Spleen (tissue), 11 donors: Measurements from ENCODE around the gene AOX1. TPM values are rescaled to one million over a fixed set of nuclear protein-coding genes. Genes with fewer than 3 reads are reported as not detected.

Experiments
- DNase-seq: peaks from one replicate; pipeline ENCODE4 v3.0.0-alpha.2; 2020
- H3K27ac ChIP-seq, 8 donors: fragments of 200-600 bp; sonication (generic) in 7 of 8; 1 replicate in 4 of 8; 2 replicates in 4 of 8; pipeline versions ENCODE4 v1.5.0 to v1.8.0; 2016 to 2021; ENCODE audit warnings: inconsistent platforms in 4 of 8, mild to moderate bottlenecking in 4 of 8, moderate library complexity in 1 of 8
- H3K27me3 ChIP-seq, 7 donors: fragments of 200-600 bp; sonication (generic) in 6 of 7; replicated peaks in 1 of 7; 1 replicate in 4 of 7; 2 replicates in 3 of 7; pipeline versions ENCODE4 v1.5.0 to v1.8.0; 2016 to 2021; ENCODE audit warnings: inconsistent platforms in 3 of 7, mild to moderate bottlenecking in 1 of 7
- H3K36me3 ChIP-seq, 6 donors: fragments of 200-600 bp; sonication (generic) in 5 of 6; 1 replicate in 4 of 6; 2 replicates in 2 of 6; pipeline versions ENCODE4 v1.5.0 to v1.8.0; 2016 to 2021; ENCODE audit warnings: inconsistent platforms in 2 of 6
- H3K4me1 ChIP-seq, 6 donors: fragments of 200-600 bp; sonication (generic) in 5 of 6; 1 replicate in 3 of 6; 2 replicates in 3 of 6; pipeline versions ENCODE4 v1.5.0 to v1.8.0; 2016 to 2021; ENCODE audit warnings: inconsistent platforms in 3 of 6
- H3K4me3 ChIP-seq, 8 donors: fragments of 200-600 bp; sonication (generic) in 7 of 8; 1 replicate in 4 of 8; 2 replicates in 4 of 8; pipeline versions ENCODE4 v1.5.0 to v1.8.0; 2016 to 2021; ENCODE audit warnings: inconsistent platforms in 4 of 8, mild to moderate bottlenecking in 4 of 8, moderate library complexity in 2 of 8
- H3K9me3 ChIP-seq, 8 donors: fragments of 200-600 bp; sonication (generic) in 7 of 8; 1 replicate in 4 of 8; 2 replicates in 4 of 8; pipeline versions ENCODE4 v1.5.0 to v1.8.0; 2016 to 2021; ENCODE audit warnings: inconsistent platforms in 4 of 8
- POLR2A ChIP-seq, 3 donors: fragments of 450-650 bp; IDR thresholded peaks; one replicate each; pipeline ENCODE4 v1.5.1; 2017; ENCODE audit warnings: antibody characterized with exemption in 3 of 3, mild to moderate bottlenecking in 1 of 3
- POLR2AphosphoS5 ChIP-seq, 3 donors: sonication (generic); formaldehyde crosslinking; IDR thresholded peaks; one replicate each; pipeline ENCODE4 v1.5.1; 2017; ENCODE audit warnings: antibody characterized with exemption in 3 of 3
- WGBS, 5 donors: extraction: QIAGEN DNeasy Blood & Tissue Kit in 3 of 5; methylation state at CpG; one replicate each; pipeline versions ENCODE4 v1.1.5 to v1.1.7; 2013 to 2018; 5-methylcytosine and 5-hydroxymethylcytosine counted together
- intact Hi-C: fragments of 100-400 bp; cut with DNase I; formaldehyde crosslinking; loops from one replicate; pipeline ENCODE4 v1.15.0; 2023; ENCODE audit warnings: low total_unique reads
- polyA plus RNA-seq, 3 donors: library from polyadenylated mRNA; stranded (reverse); fragments of 200-250 nt; gene quantifications; one replicate each; pipeline ENCODE4 v1.2.1, GENCODE V29; 2013
- total RNA-seq, 7 donors: library from RNA; depleted of rRNA in 3 of 7; stranded (reverse); fragments of >200 nt in 3 of 7; fragmentation: NEBNext Ultra II Directional in 4 of 7; extraction: Animal tissue kit (Norgen Biotek cat#: 25700) in 4 of 7; gene quantifications; one replicate each; pipeline versions ENCODE4 v1.1.0 to v1.2.1, GENCODE V29; 2016 to 2021
- TF ChIP-seq, protein P1 (sequence below), 11 experiments: fragments of 200-600 bp in 7 of 11; fragments of 450-650 bp in 4 of 11; sonication (generic) in 4 of 11; IDR thresholded peaks in 8 of 11; conservative IDR thresholded peaks in 3 of 11; 1 replicate in 7 of 11; 2 replicates in 4 of 11; pipeline versions ENCODE4 v1.4.0 to v1.8.0; 2016 to 2021; ENCODE audit warnings: antibody characterized with exemption in 11 of 11, inconsistent platforms in 4 of 11, mild to moderate bottlenecking in 1 of 11
- donor health status: healthy with polysubstance abuse.
- donor health status: DM: no; HTN: no; CAD: no; lungs with moderate emphysema.
- donor health status: DM: no; HTN: no; CAD: no.
- donor health status: Bipolar disorder and iron deficiency.
- donor health status: healthy.
- donor health status: DM: no; HTN: no; CAD: no.
- donor health status: DM: yes; HTN: yes; CAD: no.

The AOX1 gene
- total and polyA plus RNA-seq, 10 donors: 1.3 to 14.6 (median 5.8) TPM

DNA sequence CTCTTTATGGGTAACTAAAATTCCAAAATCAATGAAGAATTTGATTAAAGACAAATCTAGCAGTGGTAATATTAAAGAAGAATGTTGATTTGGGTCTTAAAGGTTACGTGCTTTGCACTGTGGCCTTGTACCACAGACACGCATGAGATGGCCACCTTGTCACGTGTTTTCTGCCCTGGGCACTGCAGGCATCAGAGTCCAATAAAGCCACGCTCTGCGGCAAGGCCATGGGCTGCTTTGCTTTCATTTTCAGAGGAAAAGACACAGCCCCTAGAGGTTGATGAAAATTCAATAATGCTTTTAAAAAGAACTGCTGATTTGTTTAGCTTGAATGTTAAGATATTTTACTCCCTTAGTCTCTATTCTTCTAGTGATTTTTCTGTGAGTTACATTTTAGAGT, 30.4 kb downstream of the AOX1 start:
- DNase-seq: no peak
- Histone ChIP-seq H3K9me3 (no peaks in the 10 kb centered on the region), H3K4me1 (peaks cover 0 to 34% (median 6%) of the 10 kb centered on the region in 6 donors), H3K27ac (peak overlapping the region in 7 of 8 donors; percentile 16 to 64 (median 34)), H3K27me3 (no peaks in the 10 kb centered on the region), H3K4me3 (peak overlapping the region in 1 of 8 donors; percentile 37), H3K36me3 (no peaks in the 10 kb centered on the region)
- intact Hi-C loops: no loop called here
- no peak for TF ChIP-seq POLR2AphosphoS5 (IDR thresholded peaks at IDR 0.05)
- no peak for TF ChIP-seq POLR2A (IDR thresholded peaks at IDR 0.05)
- TF ChIP-seq, protein P1, sequence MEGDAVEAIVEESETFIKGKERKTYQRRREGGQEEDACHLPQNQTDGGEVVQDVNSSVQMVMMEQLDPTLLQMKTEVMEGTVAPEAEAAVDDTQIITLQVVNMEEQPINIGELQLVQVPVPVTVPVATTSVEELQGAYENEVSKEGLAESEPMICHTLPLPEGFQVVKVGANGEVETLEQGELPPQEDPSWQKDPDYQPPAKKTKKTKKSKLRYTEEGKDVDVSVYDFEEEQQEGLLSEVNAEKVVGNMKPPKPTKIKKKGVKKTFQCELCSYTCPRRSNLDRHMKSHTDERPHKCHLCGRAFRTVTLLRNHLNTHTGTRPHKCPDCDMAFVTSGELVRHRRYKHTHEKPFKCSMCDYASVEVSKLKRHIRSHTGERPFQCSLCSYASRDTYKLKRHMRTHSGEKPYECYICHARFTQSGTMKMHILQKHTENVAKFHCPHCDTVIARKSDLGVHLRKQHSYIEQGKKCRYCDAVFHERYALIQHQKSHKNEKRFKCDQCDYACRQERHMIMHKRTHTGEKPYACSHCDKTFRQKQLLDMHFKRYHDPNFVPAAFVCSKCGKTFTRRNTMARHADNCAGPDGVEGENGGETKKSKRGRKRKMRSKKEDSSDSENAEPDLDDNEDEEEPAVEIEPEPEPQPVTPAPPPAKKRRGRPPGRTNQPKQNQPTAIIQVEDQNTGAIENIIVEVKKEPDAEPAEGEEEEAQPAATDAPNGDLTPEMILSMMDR (IDR thresholded peaks at IDR 0.05 in 8 of 11, conservative IDR thresholded peaks at IDR 0.05 in 3 of 11): no peak
- 42 to 64% (median 52%) methylated on average over 5 of the region's 5 CpGs for WGBS, 5 donors

DNA sequence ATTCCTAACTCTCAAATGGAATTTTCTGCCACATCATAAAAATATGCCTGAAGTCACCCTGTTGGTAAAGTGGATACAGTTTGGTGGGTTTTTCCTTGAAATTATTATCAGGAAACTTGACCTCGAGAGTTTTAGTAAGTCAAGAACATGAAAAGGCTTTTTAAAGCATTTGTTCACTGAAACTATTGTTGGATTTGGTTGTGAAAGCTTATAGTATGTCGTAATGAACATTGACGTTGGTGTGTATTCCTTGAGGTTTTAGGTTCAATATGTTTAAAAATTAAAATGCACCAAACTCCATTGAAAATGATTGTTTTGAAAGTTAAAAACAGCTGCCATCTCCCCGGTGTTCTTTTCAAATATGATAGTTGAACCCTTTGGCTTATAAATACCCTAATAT, 30.8 kb downstream of the AOX1 start:
- Histone ChIP-seq H3K27me3 (no peaks in the 10 kb centered on the region), H3K4me3 (peak overlapping the region in 1 of 8 donors; percentile 37), H3K36me3 (no peaks in the 10 kb centered on the region), H3K4me1 (peaks cover 0 to 34% (median 6%) of the 10 kb centered on the region in 6 donors), H3K27ac (peak overlapping the region in 7 of 8 donors; percentile 16 to 64 (median 34)), H3K9me3 (no peaks in the 10 kb centered on the region)
- WGBS, 5 donors: 54 to 82% (median 71%) methylated on average over 4 of the region's 4 CpGs
- TF ChIP-seq, protein P1 (IDR thresholded peaks at IDR 0.05 in 8 of 11, conservative IDR thresholded peaks at IDR 0.05 in 3 of 11): no peak
- TF ChIP-seq POLR2AphosphoS5 (IDR thresholded peaks at IDR 0.05): no peak
- TF ChIP-seq POLR2A (IDR thresholded peaks at IDR 0.05): no peak
- intact Hi-C loops: no loop called here
- no peak for DNase-seq

DNA sequence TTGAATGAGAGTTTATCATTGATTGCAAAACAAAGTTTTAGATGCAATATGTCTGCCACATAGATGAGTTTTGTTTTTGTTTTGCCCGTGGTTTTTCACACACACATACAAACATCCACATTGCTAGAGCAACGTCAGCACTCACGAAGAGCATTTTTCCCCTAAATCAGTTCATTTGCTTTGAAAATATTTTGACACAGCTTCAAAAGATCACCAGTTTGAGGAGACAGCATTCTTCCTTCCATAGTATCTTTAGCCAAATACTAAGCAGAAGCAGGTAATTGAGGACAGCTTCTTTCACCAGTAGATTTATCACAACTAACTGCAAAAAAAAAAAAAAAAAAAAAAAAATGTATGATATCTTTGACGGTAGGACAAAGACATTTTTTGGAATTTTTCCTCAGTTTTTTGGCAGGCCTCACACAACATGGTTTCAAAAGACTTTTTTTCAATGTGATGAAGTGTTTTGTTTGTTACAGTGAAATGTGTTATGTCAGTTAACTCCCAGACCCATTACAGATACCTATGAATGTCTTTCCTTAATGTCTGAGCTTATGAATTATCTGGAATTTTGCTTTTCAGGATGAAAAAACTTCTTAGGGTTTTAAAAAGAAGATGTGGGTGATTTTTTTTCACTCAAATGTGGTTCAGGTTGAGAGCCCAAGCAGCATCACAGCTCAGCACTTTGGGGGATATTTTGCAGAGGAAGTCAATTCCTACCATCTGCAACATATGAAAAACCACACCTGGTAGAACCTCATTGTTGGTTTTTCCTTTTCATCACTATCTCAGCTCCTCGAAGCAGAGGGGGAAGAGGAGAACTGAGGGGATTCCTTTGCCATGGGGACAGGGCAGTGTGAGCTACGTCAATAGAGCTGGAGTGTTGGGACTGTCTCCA, 31.6 kb downstream of the AOX1 start:
- H3K36me3 ChIP-seq: no peaks in the 10 kb centered on the region
- WGBS, 5 donors: 41 to 66% (median 49%) methylated on average over 6 of the region's 6 CpGs
- TF ChIP-seq, protein P1 (IDR thresholded peaks at IDR 0.05 in 8 of 11, conservative IDR thresholded peaks at IDR 0.05 in 3 of 11): no peak
- TF ChIP-seq POLR2AphosphoS5 (IDR thresholded peaks at IDR 0.05) (no peak), POLR2A (IDR thresholded peaks at IDR 0.05) (no peak)
- peaks cover 0 to 34% (median 6%) of the 10 kb centered on the region in 6 donors for H3K4me1 ChIP-seq
- H3K4me3 ChIP-seq: no peak overlapping the region
- H3K27me3 ChIP-seq: no peaks in the 10 kb centered on the region
- no peaks in the 10 kb centered on the region for H3K9me3 ChIP-seq
- no peak for DNase-seq
- intact Hi-C loops: no loop called here
- H3K27ac ChIP-seq: peak overlapping the region in 2 of 8 donors; percentile 34 to 48

DNA sequence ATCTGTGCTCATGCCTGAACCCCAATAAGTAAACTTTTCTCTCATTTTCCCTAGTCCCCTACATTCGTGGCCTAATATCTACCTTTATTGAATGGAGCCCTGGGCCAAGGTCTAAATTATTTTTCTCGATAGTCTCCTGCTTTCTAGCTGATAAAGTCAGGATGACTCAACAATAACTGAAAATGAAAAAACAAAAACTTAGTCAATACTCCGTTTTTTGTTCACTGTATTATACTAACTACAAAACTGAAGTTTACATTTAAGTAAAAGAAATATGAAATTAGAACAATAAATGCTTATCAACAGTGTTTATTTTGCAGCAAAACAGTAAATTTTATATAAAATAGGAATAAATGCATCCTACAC, 32.2 kb downstream of the AOX1 start:
- H3K36me3 ChIP-seq: no peaks in the 10 kb centered on the region
- TF ChIP-seq, protein P1 (IDR thresholded peaks at IDR 0.05 in 8 of 11, conservative IDR thresholded peaks at IDR 0.05 in 3 of 11): no peak
- TF ChIP-seq POLR2AphosphoS5 (IDR thresholded peaks at IDR 0.05): no peak
- TF ChIP-seq POLR2A (IDR thresholded peaks at IDR 0.05): no peak
- H3K27me3 ChIP-seq: no peaks in the 10 kb centered on the region
- intact Hi-C loops: no loop called here
- H3K4me3 ChIP-seq: no peak overlapping the region
- H3K9me3 ChIP-seq: no peaks in the 10 kb centered on the region
- 37 to 67% (median 51%) methylated on average over 3 of the region's 3 CpGs for WGBS, 5 donors
- DNase-seq: no peak
- peaks cover 0 to 34% (median 6%) of the 10 kb centered on the region in 6 donors for H3K4me1 ChIP-seq
- no peak overlapping the region for H3K27ac ChIP-seq
